ENCODE measurements around the gene TEX11.
"Not testable (repeated sequence)": the region's sequence is repeated elsewhere in the genome, so short reads cannot be mapped to it uniquely, and the experiment has no call there.

The TEX11 gene

GRCh38 chrX:70908541-70908940 is at the start of gene TEX11:
TEX11 (minus strand) TSS chrX:70908711; CDS start chrX:70907789, 922 bp downstream.
- DNase-seq: no peak

- DNase-seq: no peak
Observed at GRCh38 chrX:70954871-70955270, 46.4 kb upstream of the TEX11 start.

- DNase-seq: no peak
Observed at GRCh38 chrX:70924294-70924911, 15.9 kb upstream of the TEX11 start.

- no peak for DNase-seq
Observed at GRCh38 chrX:70922774-70923473, 14.4 kb upstream of the TEX11 start.

GRCh38 chrX:70921709-70922352 is 13.3 kb upstream of the TEX11 start:
- no peak for DNase-seq

GRCh38 chrX:70916754-70917153 is 8.2 kb upstream of the TEX11 start:
- DNase-seq: no peak

- DNase-seq: no peak
Observed at GRCh38 chrX:70907900-70908299, 611 bp downstream of the TEX11 start.

GRCh38 chrX:70901465-70901864 is 7.0 kb downstream of the TEX11 start:
- DNase-seq: no peak

GRCh38 chrX:70890441-70890840 is 18.1 kb downstream of the TEX11 start:
- DNase-seq: not testable (repeated sequence)

GRCh38 chrX:70878902-70879301 is 29.6 kb downstream of the TEX11 start:
- no peak for DNase-seq

GRCh38 chrX:70852294-70852693 is 56.2 kb downstream of the TEX11 start:
- no peak for DNase-seq

GRCh38 chrX:70844081-70844480 is 64.4 kb downstream of the TEX11 start:
- not testable (repeated sequence) for DNase-seq

- DNase-seq: not testable (repeated sequence)
Observed at GRCh38 chrX:70843620-70844019, 64.9 kb downstream of the TEX11 start.

GRCh38 chrX:70834589-70834988 is 73.9 kb downstream of the TEX11 start:
- no peak for DNase-seq

GRCh38 chrX:70826715-70827114 is 81.8 kb downstream of the TEX11 start:
- DNase-seq: no peak

- DNase-seq: no peak
Observed at GRCh38 chrX:70825366-70825765, 83.1 kb downstream of the TEX11 start.

- DNase-seq: no peak
Observed at GRCh38 chrX:70808942-70809940, 99.3 kb downstream of the TEX11 start.

GRCh38 chrX:70806081-70806480 is 102.4 kb downstream of the TEX11 start:
- no peak for DNase-seq

GRCh38 chrX:70796742-70797141 is 111.8 kb downstream of the TEX11 start:
- not testable (repeated sequence) for DNase-seq

GRCh38 chrX:70774223-70774622 is 134.3 kb downstream of the TEX11 start:
- DNase-seq: no peak

- no peak for DNase-seq
Observed at GRCh38 chrX:70769659-70770227, 138.8 kb downstream of the TEX11 start.

- no peak for DNase-seq
Observed at GRCh38 chrX:70762285-70762684, 146.2 kb downstream of the TEX11 start.

Measured in activated CD4-positive, alpha-beta T cell treated with anti-CD3 and anti-CD28 coated beads for 4 hours (primary cell).